Testis (tissue), 3 donors: ENCODE data around the gene SAC3D1. TPM values are rescaled to one million over a fixed set of nuclear protein-coding genes. Genes with fewer than 3 reads are reported as not detected.

Experiments
- DNase-seq: peaks from one replicate; pipeline ENCODE4 v3.0.0-alpha.2; 2019
- H3K27ac ChIP-seq, 2 donors: fragments of 200-600 bp; sonication (generic); one replicate each; pipeline ENCODE4 v1.5.1; 2019
- H3K27me3 ChIP-seq: fragments of 200-600 bp; sonication (generic); one replicate; pipeline ENCODE4 v1.5.1; 2019
- H3K36me3 ChIP-seq: fragments of 200-600 bp; sonication (generic); one replicate; pipeline ENCODE4 v1.5.1; 2017; ENCODE audit warnings: low read depth; ENCODE audit errors: missing control alignments
- H3K4me1 ChIP-seq: fragments of 200-600 bp; sonication (generic); one replicate; pipeline ENCODE4 v1.5.1; 2019
- H3K4me3 ChIP-seq, 2 donors: fragments of 200-600 bp; sonication (generic); one replicate each; pipeline ENCODE4 v1.5.1; 2017 to 2019
- H3K9me3 ChIP-seq: fragments of 200-600 bp; sonication (generic); one replicate; pipeline ENCODE4 v1.5.1; 2017
- CTCF ChIP-seq, 3 experiments: fragments of 450-650 bp in 2 of 3; fragments of 200-600 bp in 1 of 3; sonication (generic) in 1 of 3; IDR thresholded peaks; one replicate each; pipeline ENCODE4 v1.5.1; 2016 to 2019; ENCODE audit warnings: antibody characterized with exemption in 3 of 3, mild to moderate bottlenecking in 2 of 3, moderate library complexity in 1 of 3
- POLR2A ChIP-seq: fragments of 450-650 bp; IDR thresholded peaks from one replicate; pipeline ENCODE4 v1.6.1; 2017; ENCODE audit warnings: antibody characterized with exemption, mild to moderate bottlenecking, moderate library complexity
- WGBS, 2 donors: methylation state at CpG; one replicate each; pipeline ENCODE4 v1.1.5; 2018; 5-methylcytosine and 5-hydroxymethylcytosine counted together
- intact Hi-C: fragments of 100-400 bp; cut with DNase I; formaldehyde crosslinking; loops from one replicate; pipeline ENCODE4 v1.15.1; 2023; ENCODE audit warnings: low total_unique reads
- polyA plus RNA-seq: library from polyadenylated mRNA; stranded (reverse); fragments of 350-450 nt; fragmentation: Illumina TruSeq; extraction: RNeasy Lipid Tissue Mini Kit (QIAGEN cat#74804); gene quantifications from one replicate; pipeline ENCODE4 v1.2.3, GENCODE V29; 2014; ENCODE audit warnings: low read depth, low replicate concordance; ENCODE audit not compliant: insufficient read depth
- total RNA-seq, 2 donors: library from RNA; depleted of rRNA; stranded (reverse); fragments of >200 nt; gene quantifications; one replicate each; pipeline ENCODE4 v1.2.3, GENCODE V29; 2016

SAC3D1 gene
- total and polyA plus RNA-seq, 3 donors from 2014 or later = 40.5 to 63.5 (median 41.0) TPM

GRCh38 chr11:65066805-65067291 is 25.8 kb downstream of the SAC3D1 start:
- H3K9me3 ChIP-seq = no peaks in the 10 kb centered on the region
- no peak for DNase-seq
- no peak overlapping the region for H3K27ac ChIP-seq
- WGBS, 2 donors = 67 to 92% methylated on average over 1 to 4 of the region's 4 CpGs
- no peaks in the 10 kb centered on the region for H3K4me1 ChIP-seq
- H3K36me3 ChIP-seq = no peaks in the 10 kb centered on the region
- intact Hi-C loops = no loop called here
- no peak for TF ChIP-seq POLR2A
- no peaks in the 10 kb centered on the region for H3K27me3 ChIP-seq
- H3K4me3 ChIP-seq = no peak overlapping the region

GRCh38 chr11:65067446-65067845 is 26.4 kb downstream of the SAC3D1 start:
- 69 to 81% methylated on average over 3 to 10 of the region's 10 CpGs for WGBS, 2 donors
- intact Hi-C loops = no loop called here
- no peaks in the 10 kb centered on the region for H3K27me3 ChIP-seq
- no peak overlapping the region for H3K4me3 ChIP-seq
- no peaks in the 10 kb centered on the region for H3K4me1 ChIP-seq
- TF ChIP-seq POLR2A (no peak), CTCF (IDR thresholded peaks at IDR 0.05) (no peak)
- DNase-seq = no peak
- H3K27ac ChIP-seq = no peak overlapping the region
- H3K36me3 ChIP-seq = no peaks in the 10 kb centered on the region
- no peaks in the 10 kb centered on the region for H3K9me3 ChIP-seq

- Histone ChIP-seq H3K27me3 (no peaks in the 10 kb centered on the region), H3K27ac (no peak overlapping the region), H3K36me3 (no peaks in the 10 kb centered on the region), H3K9me3 (no peaks in the 10 kb centered on the region), H3K4me3 (no peak overlapping the region), H3K4me1 (no peaks in the 10 kb centered on the region)
- intact Hi-C loops = no loop called here
- 78 to 84% methylated on average over 9 of the region's 9 CpGs for WGBS, 2 donors
- no peak for DNase-seq
- TF ChIP-seq CTCF (IDR thresholded peaks at IDR 0.05) (no peak), POLR2A (no peak)
These were observed 28.2 kb downstream of the SAC3D1 start for GRCh38 chr11:65069217-65069616.

GRCh38 chr11:65071907-65072630 is 31.1 kb downstream of the SAC3D1 start:
- Histone ChIP-seq H3K4me3 (no peak overlapping the region), H3K27ac (no peak overlapping the region), H3K4me1 (no peaks in the 10 kb centered on the region), H3K9me3 (no peaks in the 10 kb centered on the region), H3K36me3 (no peaks in the 10 kb centered on the region), H3K27me3 (no peaks in the 10 kb centered on the region)
- intact Hi-C loops = no loop called here
- WGBS, 2 donors = 76 to 79% methylated on average over 3 to 4 of the region's 4 CpGs
- DNase-seq = no peak
- TF ChIP-seq POLR2A (no peak), CTCF (IDR thresholded peaks at IDR 0.05) (no peak)

GRCh38 chr11:65072631-65072966 is 31.6 kb downstream of the SAC3D1 start:
- H3K27me3 ChIP-seq = no peaks in the 10 kb centered on the region
- no peaks in the 10 kb centered on the region for H3K4me1 ChIP-seq
- no peaks in the 10 kb centered on the region for H3K9me3 ChIP-seq
- H3K4me3 ChIP-seq = no peak overlapping the region
- no peaks in the 10 kb centered on the region for H3K36me3 ChIP-seq
- no peak overlapping the region for H3K27ac ChIP-seq
- TF ChIP-seq CTCF (IDR thresholded peaks at IDR 0.05) (no peak), POLR2A (no peak)
- intact Hi-C loops = no loop called here
- WGBS, 2 donors = 71 to 89% methylated on average over 1 of the region's 1 CpG
- DNase-seq = no peak
